AG04450 (cell line): ENCODE results near the gene MYBL2. TPM values are rescaled to one million over a fixed set of nuclear protein-coding genes. Genes with fewer than 3 reads are reported as not detected.

ENCODE experiments used
- CTCF ChIA-PET: fragments of 300-600, 350-600 bp; formaldehyde crosslinking; extraction: SDS; loops from one replicate; lab custom pipeline; 2022; ENCODE audit warnings: antibody characterized with exemption, inconsistent platforms; lab: Charles Lee
- POLR2A ChIA-PET: fragments of 350-600 bp; formaldehyde crosslinking; extraction: SDS; loops from one replicate; lab custom pipeline; 2021; ENCODE audit warnings: antibody characterized with exemption, inconsistent platforms; lab: Yijun Ruan, JAX
- DNase-seq: peaks from one replicate; pipeline ENCODE4 v3.0.0-alpha.2; 2011; ENCODE audit warnings: low read depth, low spot score
- H3K27ac ChIP-seq: one replicate; pipeline ENCODE4 v1.5.1; 2012; ENCODE audit warnings: low read depth, low read length, control low read depth
- H3K27me3 ChIP-seq: one replicate; pipeline ENCODE4 v1.6.0; 2012; ENCODE audit warnings: low read length; ENCODE audit not compliant: control insufficient read depth, insufficient read depth
- H3K4me3 ChIP-seq: 2 replicates; pipeline ENCODE4 v1.5.1; 2011; ENCODE audit warnings: mild to moderate bottlenecking, low read depth, low read length, control low read depth
- H3K9me3 ChIP-seq: 2 replicates; pipeline ENCODE4 v1.5.1; 2012; ENCODE audit warnings: low read length; ENCODE audit not compliant: control insufficient read depth, insufficient read depth
- polyA plus RNA-seq: library from polyadenylated mRNA; depleted of rRNA; stranded (reverse); fragments of >200 nt; gene quantifications from 2 replicates; pipeline ENCODE4 v1.2.3, GENCODE V29; 2011
- TF ChIP-seq, protein P1 (sequence below): IDR thresholded peaks from 2 replicates; pipeline ENCODE4 v1.5.1; 2011; ENCODE audit warnings: low read depth, low read length, control low read depth, inconsistent platforms

Gene MYBL2
- polyA plus RNA-seq, 1 experiment = 1.7 TPM

DNA sequence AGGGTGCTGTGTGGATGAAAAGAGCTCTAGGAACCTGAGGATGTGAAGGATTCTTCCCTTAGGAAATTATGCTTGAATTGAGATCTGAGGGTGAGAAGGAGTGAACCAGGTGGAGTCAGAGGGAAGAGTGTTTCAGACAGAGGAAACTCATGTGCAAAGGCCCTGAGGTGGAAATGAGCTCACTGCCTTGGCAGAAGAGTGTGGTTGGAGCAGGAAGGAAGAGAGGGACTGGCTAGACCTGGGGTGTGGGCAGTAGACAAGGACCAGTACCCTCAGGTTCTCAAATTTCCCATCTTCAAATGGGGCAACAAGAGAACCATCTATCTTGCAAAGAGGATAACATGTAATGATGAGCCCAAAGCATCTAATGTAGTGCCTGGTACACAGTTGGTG lies 83.9 kb downstream of the MYBL2 start:
- Histone ChIP-seq H3K27me3 (no peaks in the 10 kb centered on the region), H3K4me3 (no peak overlapping the region), H3K9me3 (no peaks in the 10 kb centered on the region; the same call in 1 of the 2 replicates), H3K27ac (peak overlapping the region; percentile 63)
- ChIA-PET CTCF (interaction anchor here (0.5 to 6.5 kb wide), 27 partner anchors 9 to 366 kb away, joined by 3 to 197 read pairs (median 5); no protein-coding TSS in a partner anchor), POLR2A (interaction anchor here (1.3 kb wide), 1 partner anchor 330 kb away, joined by 4 read pairs; no protein-coding TSS in a partner anchor)
- TF ChIP-seq, protein P1, sequence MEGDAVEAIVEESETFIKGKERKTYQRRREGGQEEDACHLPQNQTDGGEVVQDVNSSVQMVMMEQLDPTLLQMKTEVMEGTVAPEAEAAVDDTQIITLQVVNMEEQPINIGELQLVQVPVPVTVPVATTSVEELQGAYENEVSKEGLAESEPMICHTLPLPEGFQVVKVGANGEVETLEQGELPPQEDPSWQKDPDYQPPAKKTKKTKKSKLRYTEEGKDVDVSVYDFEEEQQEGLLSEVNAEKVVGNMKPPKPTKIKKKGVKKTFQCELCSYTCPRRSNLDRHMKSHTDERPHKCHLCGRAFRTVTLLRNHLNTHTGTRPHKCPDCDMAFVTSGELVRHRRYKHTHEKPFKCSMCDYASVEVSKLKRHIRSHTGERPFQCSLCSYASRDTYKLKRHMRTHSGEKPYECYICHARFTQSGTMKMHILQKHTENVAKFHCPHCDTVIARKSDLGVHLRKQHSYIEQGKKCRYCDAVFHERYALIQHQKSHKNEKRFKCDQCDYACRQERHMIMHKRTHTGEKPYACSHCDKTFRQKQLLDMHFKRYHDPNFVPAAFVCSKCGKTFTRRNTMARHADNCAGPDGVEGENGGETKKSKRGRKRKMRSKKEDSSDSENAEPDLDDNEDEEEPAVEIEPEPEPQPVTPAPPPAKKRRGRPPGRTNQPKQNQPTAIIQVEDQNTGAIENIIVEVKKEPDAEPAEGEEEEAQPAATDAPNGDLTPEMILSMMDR = no peak
- DNase-seq = no peak

GRCh38 chr20:43751167-43752050 lies 84.5 kb downstream of the MYBL2 start:
- peak; percentile 66 for DNase-seq
- ChIA-PET CTCF (interaction anchor here (0.5 to 6.5 kb wide), 16 partner anchors 70 to 366 kb away, joined by 3 to 197 read pairs (median 5); no protein-coding TSS in a partner anchor), POLR2A (interaction anchor here (1.3 kb wide), 1 partner anchor 329 kb away, joined by 4 read pairs; no protein-coding TSS in a partner anchor)
- Histone ChIP-seq H3K27ac (peak overlapping the region; percentile 65), H3K4me3 (no peak overlapping the region), H3K27me3 (no peaks in the 10 kb centered on the region), H3K9me3 (no peaks in the 10 kb centered on the region; the same call in 1 of the 2 replicates)
- TF ChIP-seq, protein P1 = no peak; the same call in 1 of the 2 replicates

GRCh38 chr20:43752051-43752360 lies 85.1 kb downstream of the MYBL2 start:
- no peaks in the 10 kb centered on the region for H3K27me3 ChIP-seq
- TF ChIP-seq, protein P1 = no peak
- POLR2A ChIA-PET = interaction anchor here (1.0 kb wide), 1 partner anchor 92 kb away, joined by 3 read pairs; no protein-coding TSS in a partner anchor
- no peaks in the 10 kb centered on the region; the same call in 1 of the 2 replicates for H3K9me3 ChIP-seq
- peak overlapping the region; percentile 65 for H3K27ac ChIP-seq
- CTCF ChIA-PET = interaction anchor here (6.5 kb wide), 1 partner anchor 329 kb away, joined by 197 read pairs; no protein-coding TSS in a partner anchor
- no peak for DNase-seq
- H3K4me3 ChIP-seq = no peak overlapping the region

- Histone ChIP-seq H3K27me3 (no peaks in the 10 kb centered on the region), H3K27ac (no peak overlapping the region), H3K9me3 (no peaks in the 10 kb centered on the region; the same call in 1 of the 2 replicates), H3K4me3 (no peak overlapping the region)
- ChIA-PET POLR2A (interaction anchor here (1.0 kb wide), 1 partner anchor 92 kb away, joined by 3 read pairs; no protein-coding TSS in a partner anchor), CTCF (interaction anchor here (6.5 kb wide), 1 partner anchor 328 kb away, joined by 197 read pairs; no protein-coding TSS in a partner anchor)
- DNase-seq = no peak
- TF ChIP-seq, protein P1 = no peak
Observed at GRCh38 chr20:43752561-43753301, 85.8 kb downstream of the MYBL2 start.
